GM19395 (cell line): Measurements from ENCODE around the gene MOV10.

ENCODE experiments used
- ATAC-seq: cut with Tn5 transposase; IDR thresholded peaks from one replicate; pipeline ENCODE4 v1.9.1; 2021; ENCODE audit warnings: mild to moderate bottlenecking, moderate library complexity; ENCODE audit not compliant: unreplicated experiment

Gene MOV10

DNA sequence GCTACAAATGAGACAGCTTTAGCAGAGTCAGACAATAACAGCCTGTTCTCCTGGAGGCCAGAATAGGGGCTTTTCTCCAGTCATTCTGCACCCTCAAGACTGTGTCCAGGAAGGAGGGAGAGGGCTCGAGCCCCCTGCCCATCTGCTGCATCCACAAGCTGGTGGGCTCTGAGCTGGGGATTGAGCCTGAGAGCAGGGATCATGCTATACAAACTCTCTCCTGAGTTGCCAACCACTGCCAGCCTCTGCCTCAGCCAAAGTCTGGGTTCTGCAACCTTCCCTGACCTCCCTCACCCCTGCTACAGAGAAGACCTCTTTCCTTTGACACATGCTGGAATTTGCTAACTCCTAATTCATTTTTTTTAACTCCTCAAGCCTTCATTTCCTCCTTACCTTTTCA, 55.5 kb downstream of the MOV10 start:
- no peak for ATAC-seq

DNA sequence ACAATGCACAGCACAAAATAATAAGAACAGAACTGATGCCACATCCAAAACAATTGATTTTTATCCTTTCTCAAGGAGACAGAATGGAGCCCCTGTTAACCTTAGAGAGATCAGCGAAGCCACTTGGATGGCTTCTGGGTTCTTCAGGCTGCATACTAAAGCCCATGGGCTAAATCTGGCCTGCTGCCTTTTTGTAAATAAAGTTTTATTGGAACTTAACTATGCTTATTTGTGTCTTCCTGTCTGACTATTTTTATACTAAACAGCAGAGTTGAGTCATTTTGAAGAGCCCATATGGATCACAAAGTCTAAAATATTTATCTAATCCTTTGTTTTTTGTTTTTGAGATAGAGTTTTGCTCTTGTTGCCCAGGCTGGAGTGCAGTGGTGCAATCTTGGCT, 57.0 kb downstream of the MOV10 start:
- ATAC-seq, result no peak

DNA sequence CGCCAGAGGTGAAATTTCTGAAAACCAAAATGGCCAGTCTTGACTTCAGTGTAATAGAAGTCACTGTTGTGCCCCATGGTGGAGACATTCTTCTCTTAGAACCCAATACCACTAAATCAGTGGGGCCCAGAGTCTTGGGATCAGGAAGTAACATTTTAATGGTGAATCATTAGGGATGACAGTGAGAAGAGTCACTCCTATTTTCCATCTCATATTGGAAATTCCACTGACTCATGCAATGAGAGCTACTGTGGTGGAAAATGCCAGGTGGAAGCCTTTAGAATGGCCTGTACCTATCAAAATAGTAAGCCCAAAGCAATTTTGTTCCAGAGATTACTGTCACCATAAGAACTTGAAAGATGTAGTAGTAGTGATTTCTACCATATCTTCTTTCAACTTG, 61.3 kb downstream of the MOV10 start:
- ATAC-seq, result no peak

DNA sequence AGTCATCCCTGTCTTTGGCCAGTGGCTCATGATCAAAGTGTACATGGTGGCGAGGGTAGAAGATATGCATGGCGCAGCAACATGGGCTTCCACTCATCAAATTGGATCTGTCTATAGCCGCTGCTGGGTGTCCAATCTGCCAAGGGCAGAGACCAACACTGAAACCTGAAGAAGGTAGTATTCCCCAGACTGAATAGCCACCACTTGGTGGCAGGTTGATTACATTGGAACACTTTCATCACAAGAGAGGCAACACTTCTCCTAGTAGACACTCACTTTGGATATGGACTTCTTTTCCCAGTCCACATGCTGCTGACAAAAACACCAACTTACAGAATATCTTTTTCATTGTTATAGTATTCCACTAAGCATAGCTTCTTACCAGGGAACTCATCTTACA, 63.1 kb downstream of the MOV10 start:
- no peak for ATAC-seq

DNA sequence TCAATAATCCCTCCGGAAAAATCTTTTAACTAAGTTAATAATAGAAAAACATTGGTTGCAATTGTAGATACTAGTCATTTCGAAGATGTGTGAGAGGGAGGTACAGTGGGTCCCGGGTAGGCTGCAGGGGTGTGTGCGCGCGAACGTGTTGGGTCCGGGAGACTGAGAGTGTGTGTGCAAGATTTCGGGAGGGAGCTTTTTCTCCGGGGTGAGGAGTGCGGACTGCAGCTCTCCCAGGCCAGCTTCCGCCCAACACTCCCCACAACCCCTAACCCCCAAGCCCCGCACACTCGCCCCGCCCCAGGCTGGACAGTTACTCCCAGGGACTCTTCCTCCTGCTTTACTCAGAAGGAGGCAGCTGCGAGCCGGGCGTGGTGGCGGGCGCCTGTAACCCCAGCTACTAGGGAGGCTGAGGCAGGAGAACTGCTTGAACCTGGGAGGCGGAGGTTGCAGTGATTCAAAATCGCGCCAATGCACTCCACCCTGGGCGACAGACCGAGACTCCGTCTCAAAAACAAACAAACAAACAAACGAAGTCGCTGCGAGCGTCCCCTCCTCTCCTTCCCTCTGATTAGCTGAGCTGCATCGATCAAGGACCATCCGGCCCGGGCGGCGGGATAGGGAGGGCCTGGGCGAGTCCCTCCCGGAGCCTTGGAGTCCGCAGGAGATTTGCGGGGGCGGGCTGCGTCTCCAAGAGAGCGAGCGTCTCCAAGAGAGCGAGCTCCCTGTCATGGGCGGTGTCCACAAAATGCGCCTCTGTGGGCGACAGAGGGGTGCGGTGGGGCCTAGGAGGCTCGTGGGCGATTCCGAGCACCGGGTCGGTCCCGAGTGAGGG, 68.9 kb downstream of the MOV10 start:
- no peak for ATAC-seq

DNA sequence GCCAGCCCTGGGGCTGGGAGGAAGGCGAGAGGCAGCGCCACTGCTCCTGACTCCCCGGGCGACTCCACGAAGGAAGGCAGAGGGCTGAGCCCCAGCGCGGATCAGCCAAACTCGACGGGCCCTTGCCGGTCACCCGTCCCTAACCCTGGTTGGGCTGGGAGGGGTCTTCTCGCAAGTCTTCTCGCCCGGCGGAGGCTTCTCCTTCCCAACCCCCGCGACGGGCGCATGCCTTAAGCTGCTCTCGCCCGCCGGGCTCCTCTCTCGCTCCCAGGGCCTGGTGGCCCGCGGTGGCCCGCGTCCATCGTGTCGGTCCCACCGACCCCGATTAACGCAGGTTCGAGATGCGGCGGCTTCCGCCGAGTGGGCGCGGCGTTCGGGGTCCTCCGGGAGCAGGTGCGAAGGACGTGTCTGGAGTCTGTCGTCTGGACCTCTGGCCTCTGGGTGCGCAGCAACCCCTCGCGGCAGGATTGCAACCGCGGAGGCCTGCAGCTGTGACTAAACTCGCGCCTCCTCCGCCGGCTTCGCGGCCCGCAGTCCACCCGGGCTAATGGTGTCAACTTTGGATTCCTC, 69.6 kb downstream of the MOV10 start:
- ATAC-seq, result no peak

DNA sequence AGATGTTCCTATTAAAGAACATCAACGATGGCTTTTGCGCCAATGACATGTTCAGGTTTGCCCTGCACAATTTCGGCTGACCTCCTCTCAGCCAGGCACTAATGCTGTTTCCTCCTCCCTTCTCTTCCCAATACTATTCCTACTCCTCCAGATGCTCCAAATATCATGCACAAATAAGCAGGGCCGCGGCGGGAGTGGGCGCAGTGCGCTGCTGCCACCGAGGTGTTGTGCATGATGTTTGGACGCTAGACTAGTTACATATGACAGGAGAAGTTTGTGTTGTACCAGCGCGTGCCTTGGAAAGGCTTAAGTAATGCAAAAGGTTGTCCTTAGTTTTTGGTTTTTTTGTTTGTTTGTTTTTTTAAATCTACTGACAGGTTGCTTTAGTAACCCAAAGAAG, 73.9 kb downstream of the MOV10 start:
- no peak for ATAC-seq
